ENCODE results near the gene CCDC158. TPM values are rescaled to one million over a fixed set of nuclear protein-coding genes. Genes with fewer than 3 reads are reported as not detected.

The CCDC158 gene
- total RNA-seq, 1 donor from 2014 or later: not detected

GRCh38 chr4:76278583-76278982 lies 142.4 kb downstream of the CCDC158 start:
- no peak for TF ChIP-seq CTCF (IDR thresholded peaks at IDR 0.05)
- no peak for DNase-seq
- Mint-ChIP-seq H3K9me3 (no peaks in the 10 kb centered on the region), H3K27me3 (peaks cover 11% of the 10 kb centered on the region), H3K4me3 (no peak overlapping the region), H3K36me3 (ENCODE audit: low read depth) (no peaks in the 10 kb centered on the region), H3K27ac (no peak overlapping the region), H3K4me1 (no peaks in the 10 kb centered on the region)
- ATAC-seq (ENCODE audit: low read depth): no peak
- POLR2A ChIA-PET: no interaction called here
- CTCF ChIA-PET: no interaction called here
- intact Hi-C loops (cut with micrococcal nuclease): no loop called here

- intact Hi-C loops (cut with micrococcal nuclease): no loop called here
- H3K4me3 Mint-ChIP-seq: no peak overlapping the region
Measured at GRCh38 chr4:76277667-76278066, 143.3 kb downstream of the CCDC158 start.

GRCh38 chr4:76276813-76277212 lies 144.1 kb downstream of the CCDC158 start:
- no peaks in the 10 kb centered on the region for H3K4me1 Mint-ChIP-seq
- no peaks in the 10 kb centered on the region for H3K9me3 Mint-ChIP-seq
- no peak for DNase-seq
- H3K27ac Mint-ChIP-seq: no peak overlapping the region
- H3K36me3 Mint-ChIP-seq (ENCODE audit: low read depth): no peaks in the 10 kb centered on the region
- no peak for TF ChIP-seq CTCF (IDR thresholded peaks at IDR 0.05)
- intact Hi-C loops (cut with micrococcal nuclease): no loop called here
- CTCF ChIA-PET: no interaction called here
- ATAC-seq (ENCODE audit: low read depth): no peak
- peaks cover 11% of the 10 kb centered on the region for H3K27me3 Mint-ChIP-seq
- no peak overlapping the region for H3K4me3 Mint-ChIP-seq
- POLR2A ChIA-PET: no interaction called here

More at GRCh38 chr4:76277667-76278066, 143.3 kb downstream of the CCDC158 start:
- ChIA-PET CTCF (no interaction called here), POLR2A (no interaction called here)
- H3K36me3 Mint-ChIP-seq (ENCODE audit: low read depth): no peaks in the 10 kb centered on the region
- no peaks in the 10 kb centered on the region for H3K9me3 Mint-ChIP-seq
- H3K27ac Mint-ChIP-seq: no peak overlapping the region
- H3K27me3 Mint-ChIP-seq: peaks cover 11% of the 10 kb centered on the region
- DNase-seq (no peak), ATAC-seq (ENCODE audit: low read depth) (no peak)
- TF ChIP-seq CTCF (IDR thresholded peaks at IDR 0.05): no peak
- H3K4me1 Mint-ChIP-seq: no peaks in the 10 kb centered on the region

GRCh38 chr4:76275486-76276124 lies 145.3 kb downstream of the CCDC158 start:
- ChIA-PET POLR2A (no interaction called here), CTCF (no interaction called here)
- ATAC-seq (ENCODE audit: low read depth) (no peak), DNase-seq (no peak)
- TF ChIP-seq CTCF (IDR thresholded peaks at IDR 0.05): no peak
- H3K4me3 Mint-ChIP-seq: no peak overlapping the region
- no peaks in the 10 kb centered on the region for H3K9me3 Mint-ChIP-seq
- H3K4me1 Mint-ChIP-seq: no peaks in the 10 kb centered on the region
- intact Hi-C loops (cut with micrococcal nuclease): no loop called here
- no peaks in the 10 kb centered on the region for H3K36me3 Mint-ChIP-seq (ENCODE audit: low read depth)
- peaks cover 14% of the 10 kb centered on the region for H3K27me3 Mint-ChIP-seq
- no peak overlapping the region for H3K27ac Mint-ChIP-seq

- intact Hi-C loops (cut with micrococcal nuclease): no loop called here
- CTCF ChIA-PET: no interaction called here
Measured at GRCh38 chr4:76272999-76273398, 147.9 kb downstream of the CCDC158 start.

More at GRCh38 chr4:76272999-76273398, 147.9 kb downstream of the CCDC158 start:
- DNase-seq: no peak
- Mint-ChIP-seq H3K4me1 (no peaks in the 10 kb centered on the region), H3K27ac (no peak overlapping the region), H3K27me3 (peaks cover 14% of the 10 kb centered on the region), H3K9me3 (no peaks in the 10 kb centered on the region), H3K36me3 (ENCODE audit: low read depth) (no peaks in the 10 kb centered on the region), H3K4me3 (no peak overlapping the region)
- POLR2A ChIA-PET: no interaction called here
- no peak for TF ChIP-seq CTCF (IDR thresholded peaks at IDR 0.05)
- no peak for ATAC-seq (ENCODE audit: low read depth)

Data from activated B cell treated with CpG ODN at 0.5 μM for 24 hours (primary cell).